HepG2 (cell line): ENCODE measurements around the gene CLEC2A. TPM values are rescaled to one million over a fixed set of nuclear protein-coding genes. Genes with fewer than 3 reads are reported as not detected.

Experiments used
- ATAC-seq: fragments of 200-7000 bp; cut with Tn5 transposase; 3 replicates; pipeline ENCODE4 v1.9.1; 2020; ENCODE audit warnings: mild to moderate bottlenecking, moderate library complexity
- BruUV-seq: library from RNA; stranded (reverse); fragments of 400-500 nt; replicated peaks from 2 replicates; lab custom pipeline; 2021; lab: Mats Ljungman, UMichigan
- CTCF ChIA-PET: fragments of 300-600 bp; formaldehyde crosslinking; extraction: SDS; loops from one replicate; lab custom pipeline; 2021; ENCODE audit warnings: low total read pairs, inconsistent platforms, low intra/inter-chr PET ratio; lab: Yijun Ruan, JAX
- POLR2A ChIA-PET: fragments of 350-600 bp; sonication (Branson Sonifier 250); formaldehyde crosslinking; loops from one replicate; lab custom pipeline; 2020; ENCODE audit warnings: antibody characterized with exemption, inconsistent platforms; lab: Yijun Ruan, JAX
- DNase-seq: peaks from one replicate; pipeline ENCODE4 v3.0.0-alpha.2; 2015; ENCODE audit warnings: low spot score
- FAIRE-seq: peaks from 3 replicates; lab custom pipeline; 2011; peaks lifted over from hg19 to GRCh38; lab: Jason Lieb, UNC
- H2AFZ ChIP-seq: one replicate; pipeline ENCODE4 v1.6.1; 2011; ENCODE audit warnings: low read length, inconsistent platforms
- H3K27ac ChIP-seq: fragments of 300-600 bp; 3 replicates; pipeline ENCODE4 v1.8.0; 2011; ENCODE audit warnings: mixed run types, mild to moderate bottlenecking, mixed read lengths, low read length, inconsistent platforms; ENCODE audit not compliant: insufficient read depth; ENCODE audit errors: extremely low read length
- H3K27me3 ChIP-seq, 2 experiments: fragments of 200-600 bp in 1 of 2; 2 replicates in 1 of 2; 3 replicates in 1 of 2; pipeline versions ENCODE4 v1.6.0 to v1.8.0; 2011; ENCODE audit warnings: low read length in 2 of 2, mild to moderate bottlenecking in 2 of 2, moderate library complexity in 2 of 2, inconsistent platforms in 1 of 2; ENCODE audit not compliant: insufficient read depth in 2 of 2, control insufficient read depth in 1 of 2
- H3K36me3 ChIP-seq, 2 experiments: fragments of 200-600 bp in 1 of 2; replicated peaks in 1 of 2; 2 replicates in 1 of 2; 3 replicates in 1 of 2; pipeline versions ENCODE4 v1.5.1 to v1.8.0; 2011; ENCODE audit warnings: low read length in 2 of 2, inconsistent platforms in 1 of 2; ENCODE audit not compliant: insufficient read depth in 2 of 2, control insufficient read depth in 1 of 2
- H3K4me1 ChIP-seq: 2 replicates; pipeline ENCODE4 v1.5.1; 2012; ENCODE audit warnings: low read length, inconsistent platforms; ENCODE audit not compliant: insufficient read depth
- H3K4me2 ChIP-seq: 2 replicates; pipeline ENCODE4 v1.6.0; 2011; ENCODE audit warnings: low read depth, low read length, inconsistent platforms
- H3K4me3 ChIP-seq, 3 experiments: fragments of 200-600 bp in 1 of 3; sonication (generic), shearing (Covaris generic) in 1 of 3; replicated peaks in 1 of 3; 2 replicates each; pipeline ENCODE4 v1.5.1; 2011 to 2016; ENCODE audit warnings: low read length in 3 of 3, inconsistent platforms in 2 of 3, low read depth in 2 of 3, mild to moderate bottlenecking in 2 of 3, control low read depth in 1 of 3, mixed read lengths in 1 of 3; ENCODE audit not compliant: insufficient read depth in 1 of 3
- H3K79me2 ChIP-seq: one replicate; pipeline ENCODE4 v1.6.1; 2011; ENCODE audit warnings: low read length, inconsistent platforms; ENCODE audit not compliant: insufficient read depth
- H3K9ac ChIP-seq: 2 replicates; pipeline ENCODE4 v1.6.0; 2011; ENCODE audit warnings: mild to moderate bottlenecking, low read depth, low read length, inconsistent platforms; ENCODE audit not compliant: insufficient read depth
- H3K9me3 ChIP-seq: 2 replicates; pipeline ENCODE4 v1.5.1; 2012; ENCODE audit warnings: mild to moderate bottlenecking, low read length
- H4K20me1 ChIP-seq: 2 replicates; pipeline ENCODE4 v1.6.0; 2011; ENCODE audit warnings: inconsistent platforms, mild to moderate bottlenecking, low read length, moderate library complexity; ENCODE audit not compliant: insufficient read depth
- CENPX ChIP-seq: sonication (generic); formaldehyde crosslinking; IDR thresholded peaks from 2 replicates; pipeline ENCODE4 v1.9.0; 2021; ENCODE audit warnings: mild to moderate bottlenecking, missing genetic modification reagents, moderate library complexity
- HNRNPH1 ChIP-seq: fragments of 200-400 bp; formaldehyde crosslinking; optimal IDR thresholded peaks from 2 replicates; pipeline ENCODE3; 2017; ENCODE audit warnings: mild to moderate bottlenecking, low read depth, low read length
- MXD4 ChIP-seq: IDR thresholded peaks from 2 replicates; pipeline ENCODE4 v1.6.1; 2016; ENCODE audit warnings: mild to moderate bottlenecking, missing biosample characterization, missing genetic modification reagents
- NFRKB ChIP-seq: fragments of 450-650 bp; IDR thresholded peaks from 2 replicates; pipeline ENCODE4 v1.6.1; 2017
- RBAK ChIP-seq: sonication (generic); formaldehyde crosslinking; IDR thresholded peaks from 2 replicates; pipeline ENCODE4 v1.5.1; 2020; ENCODE audit warnings: mild to moderate bottlenecking, missing genetic modification reagents
- ZNF292 ChIP-seq: sonication (generic); formaldehyde crosslinking; IDR thresholded peaks from 2 replicates; pipeline ENCODE4 v1.8.1; 2022; ENCODE audit warnings: mild to moderate bottlenecking, low read depth, missing genetic modification reagents, borderline replicate concordance
- ZNF441 ChIP-seq: sonication (generic); formaldehyde crosslinking; IDR thresholded peaks from 2 replicates; pipeline ENCODE4 v1.7.0; 2021; ENCODE audit warnings: missing genetic modification reagents, borderline replicate concordance
- ZNF550 ChIP-seq: sonication (generic); formaldehyde crosslinking; IDR thresholded peaks from 2 replicates; pipeline ENCODE4 v1.4.0; 2020; ENCODE audit warnings: mild to moderate bottlenecking, missing genetic modification reagents, borderline replicate concordance
- ZNF607 ChIP-seq: sonication (generic); formaldehyde crosslinking; IDR thresholded peaks from 2 replicates; pipeline ENCODE4 v1.5.1; 2020; ENCODE audit warnings: missing genetic modification reagents, mild to moderate bottlenecking, borderline replicate concordance
- ZNF614 ChIP-seq: IDR thresholded peaks from 2 replicates; pipeline ENCODE4 v1.6.1; 2018; ENCODE audit warnings: missing biosample characterization, missing genetic modification reagents, inconsistent platforms, borderline replicate concordance
- ZSCAN12 ChIP-seq: sonication (generic); formaldehyde crosslinking; IDR thresholded peaks from 2 replicates; pipeline ENCODE4 v1.9.0; 2021; ENCODE audit warnings: mild to moderate bottlenecking, missing genetic modification reagents
- ZSCAN29 ChIP-seq: sonication (generic); formaldehyde crosslinking; conservative IDR thresholded peaks from 2 replicates; pipeline ENCODE4 v1.4.0; 2020; ENCODE audit warnings: mild to moderate bottlenecking, missing genetic modification reagents
- ZSCAN9 ChIP-seq: IDR thresholded peaks from 2 replicates; pipeline ENCODE4 v1.6.1; 2016; ENCODE audit warnings: borderline replicate concordance
- WGBS: methylation state at CpG from one replicate; pipeline ENCODE4 v1.1.6; 2017; ENCODE audit warnings: low lambda C conversion rate; 5-methylcytosine and 5-hydroxymethylcytosine counted together
- in situ Hi-C: cut with HindIII; loops from 2 replicates; pipeline ENCODE4 v1.10.0; 2017; ENCODE audit warnings: low pct_unique_long_range_greater_than_20kb; ENCODE audit not compliant: extremely low pct_ligation_motif_present
- intact Hi-C: fragments of 100-400 bp; cut with micrococcal nuclease; formaldehyde crosslinking; loops from one replicate; pipeline ENCODE4 v1.10.0; 2022; ENCODE audit not compliant: unreplicated experiment
- polyA plus RNA-seq, 8 experiments: library from polyadenylated mRNA; depleted of rRNA in 3 of 8; stranded (reverse) in 7 of 8; unstranded in 1 of 8; fragments of >200 nt; fragmentation: Illumina TruSeq in 4 of 8; extraction: Trizol in 4 of 8; gene quantifications; 2 replicates each; pipeline versions ENCODE4 v1.2.1 to v1.2.3, GENCODE V29; 2011 to 2016; ENCODE audit warnings: low read depth in 4 of 8, missing spikeins in 1 of 8, mixed read lengths in 1 of 8; ENCODE audit not compliant: insufficient read depth in 1 of 8
- total RNA-seq, 5 experiments: library from RNA; depleted of rRNA; stranded (reverse); fragments of >200 nt; fragmentation: Illumina TruSeq; extraction: Trizol; gene quantifications; 2 replicates each; pipeline ENCODE4 v1.2.3, GENCODE V29; 2016; ENCODE audit warnings: low read depth in 1 of 5
- TF ChIP-seq, protein P1 (sequence below): sonication (generic); formaldehyde crosslinking; IDR thresholded peaks from 2 replicates; pipeline ENCODE4 v1.8.0; 2022; ENCODE audit warnings: missing genetic modification reagents, mild to moderate bottlenecking, inconsistent platforms, borderline replicate concordance
- TF ChIP-seq, protein P2 (sequence below): sonication (generic); formaldehyde crosslinking; conservative IDR thresholded peaks from 2 replicates; pipeline ENCODE4 v1.4.0; 2020; ENCODE audit warnings: missing genetic modification reagents
- TF ChIP-seq, protein P3 (sequence below): sonication (generic); formaldehyde crosslinking; IDR thresholded peaks from 2 replicates; pipeline ENCODE4 v1.5.1; 2020; ENCODE audit warnings: missing genetic modification reagents, mild to moderate bottlenecking, borderline replicate concordance
- TF ChIP-seq, protein P4 (sequence below): sonication (generic); formaldehyde crosslinking; conservative IDR thresholded peaks from 2 replicates; pipeline ENCODE4 v1.4.0; 2020; ENCODE audit warnings: missing genetic modification reagents
- TF ChIP-seq, protein P5 (sequence below): sonication (generic); formaldehyde crosslinking; IDR thresholded peaks from 2 replicates; pipeline ENCODE4 v1.5.0; 2020; ENCODE audit warnings: missing genetic modification reagents

The CLEC2A gene
- total and polyA plus RNA-seq, 2 of the 13 experiments (the other 11 are each of a cell fraction or from before 2014, with no cell fraction given), result not detected

DNA sequence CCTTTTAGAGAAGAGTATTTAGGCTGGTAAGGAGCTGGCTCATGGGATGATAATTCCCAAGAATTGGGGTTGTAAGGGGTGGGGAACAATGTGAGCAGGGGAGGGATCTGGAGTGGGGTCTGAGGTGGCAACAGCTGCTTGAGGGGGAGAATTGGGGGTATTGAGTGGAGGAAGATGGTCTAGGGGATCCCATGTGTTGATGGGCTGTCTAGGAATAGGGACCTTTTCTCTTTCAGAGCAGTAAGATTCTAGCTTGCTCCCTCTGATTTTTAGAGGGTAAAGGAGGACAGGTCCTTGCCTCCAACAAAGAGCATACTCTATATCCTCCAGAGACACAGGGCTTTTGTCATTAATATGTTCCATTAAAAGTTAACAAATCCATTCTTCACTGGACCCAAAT, 22.4 kb downstream of the CLEC2A start (continued):
- TF ChIP-seq ZNF550 (CRISPR knock-in tag) (no peak), ZNF441 (CRISPR knock-in tag) (no peak), ZSCAN29 (no peak), RBAK (CRISPR knock-in tag) (no peak), MXD4 (CRISPR knock-in tag) (no peak), ZNF292 (no peak), CENPX (CRISPR knock-in tag) (no peak)
- TF ChIP-seq, protein P1, sequence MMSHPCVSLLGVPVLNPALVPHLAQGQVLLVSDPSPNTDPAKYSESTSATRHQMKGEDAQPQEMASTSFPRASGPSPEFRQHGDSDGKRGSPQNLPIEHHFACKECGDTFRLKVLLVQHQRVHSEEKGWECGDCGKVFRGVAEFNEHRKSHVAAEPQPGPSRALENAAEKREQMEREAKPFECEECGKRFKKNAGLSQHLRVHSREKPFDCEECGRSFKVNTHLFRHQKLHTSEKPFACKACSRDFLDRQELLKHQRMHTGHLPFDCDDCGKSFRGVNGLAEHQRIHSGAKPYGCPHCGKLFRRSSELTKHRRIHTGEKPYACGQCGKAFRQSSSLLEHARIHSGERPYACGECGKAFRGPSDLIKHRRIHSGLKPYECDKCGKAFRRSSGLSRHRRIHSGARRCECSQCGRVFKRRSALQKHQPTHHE (CRISPR knock-in tag), result no peak
- TF ChIP-seq, protein P2, sequence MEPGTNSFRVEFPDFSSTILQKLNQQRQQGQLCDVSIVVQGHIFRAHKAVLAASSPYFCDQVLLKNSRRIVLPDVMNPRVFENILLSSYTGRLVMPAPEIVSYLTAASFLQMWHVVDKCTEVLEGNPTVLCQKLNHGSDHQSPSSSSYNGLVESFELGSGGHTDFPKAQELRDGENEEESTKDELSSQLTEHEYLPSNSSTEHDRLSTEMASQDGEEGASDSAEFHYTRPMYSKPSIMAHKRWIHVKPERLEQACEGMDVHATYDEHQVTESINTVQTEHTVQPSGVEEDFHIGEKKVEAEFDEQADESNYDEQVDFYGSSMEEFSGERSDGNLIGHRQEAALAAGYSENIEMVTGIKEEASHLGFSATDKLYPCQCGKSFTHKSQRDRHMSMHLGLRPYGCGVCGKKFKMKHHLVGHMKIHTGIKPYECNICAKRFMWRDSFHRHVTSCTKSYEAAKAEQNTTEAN (CRISPR knock-in tag), result no peak

DNA sequence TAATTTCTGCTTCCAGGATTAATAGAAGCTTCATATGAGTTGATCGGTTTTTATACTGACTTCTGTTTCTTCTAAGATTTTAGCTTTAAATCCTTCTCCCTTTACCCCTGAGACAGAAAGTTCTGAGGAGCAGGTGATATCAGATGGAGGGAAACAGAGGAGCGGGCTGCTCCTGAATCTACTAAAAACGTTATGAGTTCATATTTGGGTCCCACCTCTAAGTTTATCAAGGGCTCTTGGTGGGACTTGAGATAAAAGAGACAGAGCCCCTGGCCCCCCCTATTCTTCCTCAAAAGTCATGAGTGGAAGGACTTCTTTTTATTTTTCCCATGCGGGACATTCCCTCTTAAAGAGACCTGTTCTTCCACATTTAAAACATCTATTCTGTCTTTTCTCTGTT, 23.8 kb downstream of the CLEC2A start:
- WGBS, result 35% methylated on average over 4 of the region's 4 CpGs
- Histone ChIP-seq H3K4me3 (no peak overlapping the region), H4K20me1 (no peaks in the 10 kb centered on the region), H3K27ac (no peak overlapping the region), H3K27me3 (peaks cover 0 to 7% of the 10 kb centered on the region in 2 experiments; a peak in 2 of 5 replicates), H3K4me1 (no peaks in the 10 kb centered on the region), H3K79me2 (no peaks in the 10 kb centered on the region), H3K9ac (no peak overlapping the region), H2AFZ (no peak overlapping the region), H3K9me3 (peaks cover 32% of the 10 kb centered on the region), H3K36me3 (no peaks in the 10 kb centered on the region), H3K4me2 (no peak overlapping the region)
- POLR2A ChIA-PET, result no interaction called here
- ATAC-seq (no peak), FAIRE-seq (no peak), DNase-seq (no peak)
- BruUV-seq, result no TSS peak
- CTCF ChIA-PET, result no interaction called here
- in situ Hi-C loops (no loop called here), intact Hi-C loops (no loop called here)
- no peak for TF ChIP-seq NFRKB
- no peak for TF ChIP-seq ZNF614 (CRISPR knock-in tag)
- TF ChIP-seq ZNF607 (CRISPR knock-in tag), result no peak
- no peak for TF ChIP-seq ZSCAN9 (CRISPR knock-in tag)
- TF ChIP-seq ZSCAN12 (CRISPR knock-in tag), result no peak
- no peak for TF ChIP-seq HNRNPH1
- TF ChIP-seq, protein P3, sequence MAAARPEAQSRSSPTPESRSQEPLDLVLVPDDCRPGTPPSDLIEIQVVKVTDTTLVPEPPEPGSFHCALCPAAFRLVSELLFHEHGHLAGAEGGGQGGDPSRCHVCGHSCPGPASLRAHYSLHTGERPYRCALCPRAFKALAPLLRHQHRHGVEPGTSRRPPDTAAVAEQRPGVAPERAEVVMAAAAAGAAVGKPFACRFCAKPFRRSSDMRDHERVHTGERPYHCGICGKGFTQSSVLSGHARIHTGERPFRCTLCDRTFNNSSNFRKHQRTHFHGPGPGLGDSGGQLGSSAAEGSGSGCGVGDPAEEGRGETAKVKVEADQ (CRISPR knock-in tag), result no peak
- TF ChIP-seq, protein P4, sequence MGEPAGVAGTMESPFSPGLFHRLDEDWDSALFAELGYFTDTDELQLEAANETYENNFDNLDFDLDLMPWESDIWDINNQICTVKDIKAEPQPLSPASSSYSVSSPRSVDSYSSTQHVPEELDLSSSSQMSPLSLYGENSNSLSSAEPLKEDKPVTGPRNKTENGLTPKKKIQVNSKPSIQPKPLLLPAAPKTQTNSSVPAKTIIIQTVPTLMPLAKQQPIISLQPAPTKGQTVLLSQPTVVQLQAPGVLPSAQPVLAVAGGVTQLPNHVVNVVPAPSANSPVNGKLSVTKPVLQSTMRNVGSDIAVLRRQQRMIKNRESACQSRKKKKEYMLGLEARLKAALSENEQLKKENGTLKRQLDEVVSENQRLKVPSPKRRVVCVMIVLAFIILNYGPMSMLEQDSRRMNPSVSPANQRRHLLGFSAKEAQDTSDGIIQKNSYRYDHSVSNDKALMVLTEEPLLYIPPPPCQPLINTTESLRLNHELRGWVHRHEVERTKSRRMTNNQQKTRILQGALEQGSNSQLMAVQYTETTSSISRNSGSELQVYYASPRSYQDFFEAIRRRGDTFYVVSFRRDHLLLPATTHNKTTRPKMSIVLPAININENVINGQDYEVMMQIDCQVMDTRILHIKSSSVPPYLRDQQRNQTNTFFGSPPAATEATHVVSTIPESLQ (CRISPR knock-in tag), result no peak
- TF ChIP-seq, protein P5, sequence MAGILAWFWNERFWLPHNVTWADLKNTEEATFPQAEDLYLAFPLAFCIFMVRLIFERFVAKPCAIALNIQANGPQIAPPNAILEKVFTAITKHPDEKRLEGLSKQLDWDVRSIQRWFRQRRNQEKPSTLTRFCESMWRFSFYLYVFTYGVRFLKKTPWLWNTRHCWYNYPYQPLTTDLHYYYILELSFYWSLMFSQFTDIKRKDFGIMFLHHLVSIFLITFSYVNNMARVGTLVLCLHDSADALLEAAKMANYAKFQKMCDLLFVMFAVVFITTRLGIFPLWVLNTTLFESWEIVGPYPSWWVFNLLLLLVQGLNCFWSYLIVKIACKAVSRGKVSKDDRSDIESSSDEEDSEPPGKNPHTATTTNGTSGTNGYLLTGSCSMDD (CRISPR knock-in tag), result no peak
